HuH-7.5 (cell line): ENCODE data around the gene RPEL1.

Experiments
- DNase-seq: peaks from one replicate; pipeline ENCODE4 v3.0.0; 2011; ENCODE audit warnings: low spot score

RPEL1 gene

DNA sequence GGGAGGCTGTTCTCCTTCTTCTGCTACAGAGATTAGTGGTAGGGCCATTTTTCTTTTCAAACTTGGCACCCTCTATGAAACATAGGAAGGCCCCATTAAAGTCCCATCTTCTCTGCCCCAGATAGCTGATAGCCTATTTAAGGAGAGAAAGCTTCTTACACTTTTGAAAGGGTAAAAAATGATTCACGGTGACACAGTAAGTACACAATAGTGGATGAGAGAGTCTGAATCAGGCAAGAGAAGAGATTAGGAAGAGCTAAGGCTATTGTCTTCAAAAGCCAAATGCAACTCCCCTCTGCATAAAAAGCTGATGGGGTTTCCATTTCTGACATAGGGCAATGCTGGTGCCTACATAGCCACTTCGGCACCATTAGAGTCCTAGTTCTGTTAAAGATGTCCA, 34.8 kb downstream of the RPEL1 start:
- DNase-seq: no peak

DNA sequence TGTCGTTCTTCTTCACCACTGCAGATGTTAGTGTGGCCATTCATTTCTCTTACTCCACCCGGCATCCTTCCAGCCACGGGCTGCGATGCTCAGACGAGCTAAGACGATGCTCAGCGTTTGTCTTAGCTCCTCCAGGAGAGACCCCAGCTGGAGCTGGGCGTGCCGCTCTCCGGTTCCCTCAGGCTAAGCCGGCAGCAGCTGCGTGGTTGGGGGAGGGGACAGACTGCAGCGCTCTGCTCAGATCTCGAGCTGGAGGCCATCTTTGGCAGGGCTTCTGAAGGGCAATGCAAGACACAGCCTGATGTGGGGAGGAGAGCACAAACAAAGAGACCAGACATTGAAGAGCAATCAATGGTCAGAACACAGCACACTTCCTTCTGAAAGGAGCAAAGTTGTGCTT, 36.1 kb downstream of the RPEL1 start:
- DNase-seq: no peak

DNA sequence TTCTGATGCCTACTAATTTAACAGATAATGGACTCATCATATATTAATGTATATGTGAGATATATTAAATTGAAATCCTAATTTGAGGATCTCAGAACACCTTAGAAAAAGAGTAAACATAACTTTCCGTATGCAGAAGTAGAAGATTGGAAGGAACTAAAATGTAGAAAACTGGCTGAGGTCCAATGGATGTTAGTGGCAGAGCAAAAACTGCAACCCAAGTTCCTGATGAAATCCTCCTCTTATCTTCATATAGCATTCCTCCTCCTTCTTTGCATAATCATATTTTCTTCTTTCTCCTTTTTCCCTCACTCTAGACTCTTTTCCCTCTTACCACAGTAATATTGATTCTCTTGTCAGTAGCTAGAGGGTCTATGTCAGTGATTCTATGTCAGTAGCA, 37.3 kb downstream of the RPEL1 start:
- no peak for DNase-seq

DNA sequence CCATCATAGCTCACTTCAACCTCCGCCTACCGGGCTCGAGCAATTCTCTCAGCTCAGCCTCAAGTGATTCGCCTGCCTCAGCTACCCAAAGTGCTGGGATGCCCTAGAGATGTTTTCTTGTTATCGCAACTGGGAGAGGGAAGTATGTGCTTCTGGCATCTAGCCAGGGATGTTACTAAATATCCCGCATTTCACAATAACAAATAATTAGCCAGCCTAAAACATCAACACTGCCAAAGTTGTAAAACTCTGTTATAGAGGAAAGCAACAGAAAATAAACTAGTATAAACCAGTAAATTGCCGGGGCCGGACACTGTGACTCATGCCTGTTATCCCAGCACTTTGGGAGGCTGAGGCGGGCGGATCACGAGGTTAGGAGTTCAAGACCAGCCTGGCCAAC, 38.5 kb downstream of the RPEL1 start:
- DNase-seq: no peak

DNA sequence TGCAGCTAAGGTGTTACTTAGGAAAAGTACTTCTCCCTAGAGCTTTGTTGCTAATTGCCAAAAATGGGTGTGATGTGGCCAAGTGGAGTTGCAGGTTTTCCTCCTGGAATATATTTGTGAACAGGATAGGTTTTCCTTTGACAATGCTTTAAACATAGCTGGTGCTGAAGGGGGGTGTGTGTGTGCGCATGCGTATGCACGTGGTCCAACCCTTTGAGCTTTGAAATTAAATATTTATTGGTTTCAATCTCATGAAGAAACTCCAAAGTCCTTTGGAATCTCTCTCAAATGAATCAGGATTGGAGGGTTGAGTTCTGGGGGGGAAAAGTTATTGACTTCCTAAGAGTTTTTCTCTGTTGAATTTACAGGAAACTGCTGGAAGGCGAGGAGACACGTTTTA, 42.3 kb downstream of the RPEL1 start:
- no peak for DNase-seq

DNA sequence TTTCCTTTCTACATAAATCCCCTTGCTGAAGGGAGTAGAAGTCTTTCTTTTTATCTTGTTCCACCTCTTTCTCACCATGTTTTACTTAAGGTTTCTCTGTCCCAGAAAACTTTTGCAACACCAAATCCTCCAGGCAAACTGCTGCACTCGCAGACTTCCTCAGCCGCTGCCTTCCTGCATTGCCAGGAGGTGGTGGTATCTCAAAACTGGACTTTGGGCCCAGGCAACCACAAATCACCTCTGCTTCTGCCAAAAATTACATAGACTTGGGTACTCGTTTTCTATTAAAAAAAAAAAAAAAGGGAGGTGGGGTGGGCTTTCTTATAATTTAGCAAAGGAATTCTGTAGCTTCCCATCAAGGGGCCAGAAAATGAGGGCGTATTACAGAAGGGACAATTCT, 45.9 kb downstream of the RPEL1 start:
- no peak for DNase-seq

DNA sequence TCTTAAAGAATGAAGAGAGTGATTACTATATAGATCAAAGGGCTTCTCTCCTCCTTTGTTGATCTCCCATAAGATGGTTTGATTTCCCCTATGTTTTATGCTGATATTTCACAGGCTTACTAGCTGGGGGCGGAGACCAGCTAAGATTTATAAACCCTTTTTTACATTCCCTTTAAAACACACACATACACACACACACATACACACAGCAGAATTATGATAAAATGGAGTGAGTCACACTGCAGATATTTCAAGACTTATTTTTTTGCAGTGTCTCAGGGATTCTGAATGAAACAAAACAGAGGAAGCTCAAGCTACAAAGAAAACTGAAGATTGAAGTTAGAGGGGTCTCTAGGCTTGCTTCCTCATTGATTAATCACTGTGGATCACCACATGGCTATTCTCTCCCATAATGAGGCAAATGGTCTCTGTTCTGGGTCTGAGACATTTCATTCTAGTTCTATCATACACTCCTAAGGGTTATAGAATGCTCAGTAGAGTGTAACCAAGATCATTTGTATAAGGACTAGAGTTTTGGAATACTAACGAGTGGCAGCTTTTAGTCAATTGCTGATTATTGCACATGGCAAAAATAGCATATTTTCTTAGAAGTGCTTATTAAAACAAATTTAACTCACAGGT, 49.8 kb downstream of the RPEL1 start:
- DNase-seq: no peak
